HG03558 (cell line): Measurements from ENCODE around the gene UGT3A2.

Experiments used
- ATAC-seq: cut with Tn5 transposase; IDR thresholded peaks from one replicate; pipeline ENCODE4 v1.9.1; 2021; ENCODE audit warnings: moderate number of reproducible peaks; ENCODE audit not compliant: unreplicated experiment; ENCODE audit errors: extremely low read depth

The UGT3A2 gene

DNA sequence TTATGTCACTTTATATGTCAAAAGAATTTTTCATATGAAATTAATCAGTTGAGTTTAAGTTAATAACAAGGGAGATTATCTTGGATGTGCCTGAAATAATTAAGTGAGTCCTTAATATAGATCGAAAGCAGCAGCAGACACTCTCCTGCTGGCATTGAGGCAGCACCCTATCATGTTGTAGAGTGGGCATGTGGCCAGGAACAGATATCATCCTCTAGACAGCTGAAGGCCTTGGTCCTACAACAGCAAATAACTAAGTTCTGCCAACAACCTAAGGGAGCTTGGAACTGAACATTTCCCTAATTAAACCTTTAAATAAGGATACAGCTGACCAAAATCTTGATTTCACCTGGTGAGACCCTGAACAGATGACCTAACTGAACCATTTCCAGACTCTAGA, 49.7 kb downstream of the UGT3A2 start:
- no peak for ATAC-seq

DNA sequence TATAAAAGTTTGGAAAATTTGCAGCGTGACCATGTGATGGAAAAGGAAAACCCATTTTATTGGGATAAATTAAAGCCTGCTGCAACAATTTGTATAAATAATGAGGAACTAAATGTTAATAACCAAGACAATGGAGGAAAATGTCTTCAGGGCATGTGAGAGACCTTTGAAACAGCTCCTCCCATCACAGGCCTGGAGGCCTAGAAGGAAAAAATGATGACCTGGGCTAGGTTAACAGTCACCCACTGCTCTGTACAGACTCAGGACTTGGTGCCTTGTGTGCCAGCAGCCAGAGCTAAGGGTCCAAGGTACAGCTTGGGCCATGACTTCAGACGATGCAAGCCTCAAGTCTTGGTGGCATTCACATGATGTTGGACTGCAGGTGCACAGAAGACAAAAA, 53.5 kb downstream of the UGT3A2 start:
- ATAC-seq, result no peak

DNA sequence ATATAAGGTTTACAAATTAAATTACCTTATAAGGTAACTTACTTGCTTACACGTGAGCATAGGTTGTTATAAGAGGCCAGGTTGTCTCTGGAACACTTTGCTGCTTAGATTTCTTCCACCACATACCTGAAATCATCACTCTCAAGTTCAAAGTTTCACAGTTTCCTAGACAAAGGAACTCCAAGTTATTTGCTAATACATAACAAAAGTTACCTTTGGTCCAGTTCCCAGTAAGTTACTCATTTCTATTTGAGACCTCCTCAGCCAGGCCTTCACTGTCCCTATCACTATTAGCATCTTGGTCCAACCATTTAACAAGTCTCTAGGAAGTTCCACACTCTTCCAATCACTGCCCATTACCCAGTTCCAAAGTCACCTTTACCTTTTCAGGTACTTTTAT, 57.0 kb downstream of the UGT3A2 start:
- ATAC-seq, result no peak

DNA sequence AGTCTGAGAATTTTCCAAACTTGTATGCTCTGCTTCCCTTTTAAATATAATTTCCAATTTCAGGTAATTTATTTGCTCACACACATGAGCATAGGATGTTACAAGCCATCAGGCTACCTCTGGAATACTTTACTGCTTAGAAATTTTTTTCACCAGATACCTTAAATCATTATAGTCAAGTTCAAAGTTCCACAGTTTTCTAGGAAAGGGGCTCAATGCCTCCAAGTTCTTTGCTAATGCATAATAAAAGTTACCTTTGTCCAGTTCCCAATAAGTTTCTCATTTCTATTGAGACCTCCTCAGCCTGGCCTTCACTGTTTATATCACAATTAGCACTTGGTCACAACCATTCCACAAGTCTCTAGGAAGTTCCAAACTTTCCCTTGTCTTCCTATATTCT, 59.3 kb downstream of the UGT3A2 start:
- ATAC-seq, result no peak

DNA sequence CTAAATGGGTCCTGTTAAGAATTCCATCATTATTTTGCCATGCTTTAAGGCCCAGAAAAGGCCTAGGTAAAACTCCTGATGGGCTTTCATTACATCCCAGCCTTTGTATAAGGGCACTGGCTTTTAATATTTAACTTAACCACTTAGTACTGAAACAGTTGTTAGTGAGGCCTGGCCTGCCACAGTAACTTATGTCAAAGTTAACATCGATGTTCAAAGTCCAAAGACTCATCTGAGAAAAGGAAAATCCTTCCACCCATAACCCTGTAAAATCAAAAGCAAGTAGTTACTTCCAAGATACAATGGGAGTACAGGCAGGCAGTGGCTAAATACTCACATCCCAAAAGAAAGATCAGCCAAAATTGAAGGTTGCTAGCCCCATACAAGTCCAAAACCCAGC, 60.5 kb downstream of the UGT3A2 start:
- no peak for ATAC-seq

DNA sequence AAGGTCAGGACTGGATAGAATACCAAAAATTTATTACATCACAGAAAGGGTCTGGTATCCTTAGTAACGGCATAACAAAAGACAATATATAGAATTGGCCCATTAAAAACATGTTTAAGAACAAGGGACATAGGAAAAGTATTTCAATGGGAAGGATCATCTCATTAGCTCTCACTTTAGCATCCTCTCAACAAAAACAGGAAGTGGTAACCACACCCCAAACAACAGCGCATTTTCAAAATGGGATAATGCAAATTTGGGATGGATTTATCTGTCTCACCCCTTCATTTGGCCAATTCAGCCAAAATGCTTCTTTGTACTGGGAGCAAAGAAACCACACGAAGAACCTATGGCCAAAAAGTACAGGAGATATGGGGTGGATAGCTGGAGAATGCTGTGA, 65.7 kb downstream of the UGT3A2 start:
- ATAC-seq, result no peak

DNA sequence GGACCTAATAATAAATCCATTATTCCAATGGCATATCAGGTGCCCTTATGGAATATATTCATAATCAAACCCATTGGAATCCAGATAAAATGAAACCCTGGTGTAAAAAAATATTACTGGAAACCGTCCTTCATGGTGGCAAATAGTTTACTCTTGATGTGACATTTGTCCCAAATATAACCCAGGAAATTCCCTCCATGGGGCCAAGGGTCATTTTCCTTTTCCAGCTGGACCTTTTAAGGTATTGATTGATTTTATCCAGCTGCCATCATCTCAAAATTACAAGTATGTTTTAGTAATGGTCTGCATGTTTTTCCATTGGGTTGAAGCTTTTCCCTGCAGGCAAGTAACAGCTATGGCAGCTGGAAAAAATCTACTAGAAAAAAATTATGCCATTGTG, 67.1 kb downstream of the UGT3A2 start:
- no peak for ATAC-seq

DNA sequence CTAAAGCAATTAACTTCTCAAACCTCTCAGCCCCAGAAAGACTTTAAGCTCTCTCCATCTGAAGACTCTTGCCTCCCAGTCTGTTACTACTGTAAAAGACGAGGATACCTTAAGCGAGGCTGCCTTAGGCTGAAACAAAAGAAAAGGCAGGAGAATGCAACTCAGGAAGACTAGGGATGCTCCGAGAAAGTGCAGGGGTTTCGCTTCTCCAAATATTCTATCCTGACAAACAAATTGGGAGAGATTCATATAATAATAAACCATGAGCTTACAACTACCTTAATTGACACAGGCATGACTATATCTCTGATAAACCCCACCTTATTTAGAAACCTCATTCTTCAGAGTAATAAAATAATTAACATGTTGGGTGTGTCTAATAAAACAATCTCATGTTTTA, 70.6 kb downstream of the UGT3A2 start:
- no peak for ATAC-seq

DNA sequence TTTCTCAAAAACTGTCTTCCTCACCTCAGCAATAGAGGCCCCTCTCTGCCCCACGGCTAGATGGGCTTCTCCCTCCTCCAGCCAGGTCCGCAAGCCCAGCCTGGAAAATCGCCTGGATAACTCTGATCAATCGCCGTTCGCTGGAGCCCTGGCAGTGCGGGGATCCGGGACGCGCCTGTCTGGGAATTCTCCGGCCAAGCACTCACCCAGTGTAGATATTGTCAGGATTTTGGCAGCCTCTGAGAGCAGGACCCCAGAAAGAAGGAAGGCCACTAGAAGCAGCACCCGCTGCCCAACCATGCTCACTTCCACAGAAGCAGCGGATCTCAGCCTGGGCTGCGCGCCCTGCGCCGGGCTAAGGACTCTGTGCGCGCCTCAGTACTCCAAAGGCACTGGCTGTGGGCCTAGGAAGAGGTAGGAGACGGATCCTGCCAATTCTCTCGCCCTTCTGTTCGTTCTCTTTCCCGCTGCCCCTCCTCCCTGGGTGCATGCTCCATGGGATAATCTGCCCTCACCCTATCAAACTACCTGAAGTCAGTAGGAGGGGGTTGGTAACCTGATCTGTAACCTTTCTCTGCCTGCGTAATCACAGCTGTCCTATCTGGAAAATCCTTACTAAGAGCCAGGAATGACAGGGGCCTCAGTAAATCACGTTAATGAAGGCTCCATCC, 75.6 kb downstream of the UGT3A2 start, which contains the start of gene UGT3A1:
Gene UGT3A1, minus strand, starts transcription at position 450 of the 671 bp plus-strand sequence. Its CDS starts 150 bp downstream, at position 300.
- no peak for ATAC-seq

DNA sequence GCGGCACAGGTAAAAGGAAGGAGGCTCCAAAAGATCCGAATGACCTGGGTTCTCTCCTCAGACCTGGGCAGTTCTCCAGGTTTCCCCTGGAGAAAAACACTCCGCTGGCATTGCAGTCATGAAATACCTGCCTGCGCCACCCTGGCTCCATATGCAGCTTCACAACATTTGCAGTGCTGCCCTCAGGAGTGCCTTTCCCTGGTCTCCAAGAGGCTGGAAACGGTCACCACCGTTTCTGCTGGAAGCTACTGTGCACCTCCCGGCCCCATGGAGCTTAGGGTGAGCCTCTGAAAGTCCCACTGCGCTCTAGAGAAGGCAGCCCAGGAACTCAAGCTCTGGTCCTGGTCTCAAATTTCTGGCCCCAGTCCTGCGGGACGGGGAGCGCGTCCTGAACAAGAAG, 76.2 kb downstream of the UGT3A2 start:
- ATAC-seq, result no peak

DNA sequence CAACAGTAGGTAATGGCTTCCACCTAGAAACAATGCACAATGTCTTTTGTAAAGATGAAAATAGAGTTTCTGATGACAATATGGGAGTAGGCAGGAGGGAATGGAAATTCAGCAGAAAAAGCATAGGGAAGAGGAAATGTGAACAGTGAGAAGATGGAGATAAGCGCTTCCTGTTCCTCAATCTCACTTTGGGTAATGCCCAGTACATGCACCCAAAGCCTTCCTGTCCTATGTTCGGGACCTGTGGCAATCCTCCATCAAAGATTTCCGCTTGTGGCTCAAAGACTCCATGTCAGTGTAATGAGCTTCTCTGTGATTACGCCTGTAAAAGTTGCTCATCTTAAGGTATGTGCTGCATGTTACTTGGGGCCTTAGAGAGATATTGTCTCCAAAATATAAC, 78.2 kb downstream of the UGT3A2 start:
- ATAC-seq, result no peak

DNA sequence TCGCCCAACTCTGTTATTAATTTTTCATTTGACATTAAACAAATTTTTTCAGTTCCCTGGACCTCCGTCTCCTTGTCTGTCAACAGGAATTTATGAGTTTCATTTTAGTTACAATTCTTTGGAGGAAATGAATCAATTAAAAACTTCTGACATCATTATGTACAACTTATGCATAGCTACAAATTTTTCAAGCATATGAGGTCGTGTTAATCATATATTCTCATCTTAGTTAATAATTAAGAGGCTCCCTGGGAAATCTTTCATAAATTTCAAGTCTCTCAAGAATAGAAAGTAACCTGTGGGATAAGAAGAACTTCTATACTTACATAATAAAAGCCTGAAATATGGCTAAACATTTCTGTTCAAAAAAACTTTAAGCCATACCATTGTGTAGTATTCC, 78.9 kb downstream of the UGT3A2 start:
- ATAC-seq, result no peak
